Stomach (tissue), 9 donors: Measurements from ENCODE around the gene F2RL2. TPM values are rescaled to one million over a fixed set of nuclear protein-coding genes. Genes with fewer than 3 reads are reported as not detected.
A peak's percentile ranks its signal among the peaks of the same experiment; 100 is the strongest.

Source experiments
- DNase-seq, 2 donors: peaks; one replicate each; pipeline versions ENCODE4 v3.0.0 to v3.0.0-alpha.2; 2013 to 2019
- H3K27ac ChIP-seq, 5 donors: fragments of 200-600 bp in 4 of 5; sonication (generic) in 4 of 5; one replicate each; pipeline ENCODE4 v1.5.1; 2013 to 2019; ENCODE audit warnings: mild to moderate bottlenecking in 1 of 5, moderate library complexity in 1 of 5
- H3K27me3 ChIP-seq, 3 donors: fragments of 200-600 bp; sonication (generic); one replicate each; pipeline ENCODE4 v1.5.1; 2017 to 2019; ENCODE audit warnings: mixed run types in 1 of 3
- H3K36me3 ChIP-seq, 4 donors: fragments of 200-600 bp; sonication (generic); 1 replicate in 3 of 4; 2 replicates in 1 of 4; pipeline ENCODE4 v1.5.1; 2016 to 2019
- H3K4me1 ChIP-seq, 4 donors: fragments of 200-600 bp; sonication (generic); one replicate each; pipeline ENCODE4 v1.5.1; 2016 to 2019
- H3K4me3 ChIP-seq, 4 donors: fragments of 200-600 bp; sonication (generic) in 3 of 4; one replicate each; pipeline ENCODE4 v1.5.1; 2016 to 2019; ENCODE audit warnings: mild to moderate bottlenecking in 1 of 4
- H3K9me3 ChIP-seq, 4 donors: fragments of 200-600 bp; sonication (generic); one replicate each; pipeline ENCODE4 v1.5.1; 2016 to 2019
- CTCF ChIP-seq, 7 experiments: fragments of 450-650 bp in 4 of 7; fragments of 200-600 bp in 3 of 7; sonication (generic) in 3 of 7; IDR thresholded peaks; one replicate each; pipeline ENCODE4 v1.5.1; 2016 to 2019; ENCODE audit warnings: antibody characterized with exemption in 7 of 7, control low read depth in 2 of 7, mild to moderate bottlenecking in 1 of 7
- EP300 ChIP-seq: sonication (generic); formaldehyde crosslinking; IDR thresholded peaks from one replicate; pipeline ENCODE4 v1.6.1; 2017; ENCODE audit warnings: antibody characterized with exemption
- POLR2A ChIP-seq, 4 donors: fragments of 450-650 bp; IDR thresholded peaks; one replicate each; pipeline ENCODE4 v1.6.1; 2016; ENCODE audit warnings: antibody characterized with exemption in 4 of 4, control low read depth in 2 of 4, mild to moderate bottlenecking in 1 of 4, moderate library complexity in 1 of 4
- POLR2AphosphoS5 ChIP-seq, 3 donors: sonication (generic); formaldehyde crosslinking; IDR thresholded peaks; one replicate each; pipeline ENCODE4 v1.6.1; 2016; ENCODE audit warnings: antibody characterized with exemption in 3 of 3
- WGBS, 5 donors: extraction: QIAGEN DNeasy Blood & Tissue Kit in 3 of 5; methylation state at CpG; one replicate each; pipeline versions ENCODE4 v1.1.5 to v1.1.7; 2013 to 2018; 5-methylcytosine and 5-hydroxymethylcytosine counted together
- intact Hi-C: fragments of 100-400 bp; cut with DNase I; formaldehyde crosslinking; loops from one replicate; pipeline ENCODE4 v1.15.1; 2023; ENCODE audit warnings: low total_unique reads
- polyA plus RNA-seq, 3 donors: library from polyadenylated mRNA; stranded (reverse); fragments of 200-250 nt; gene quantifications; one replicate each; pipeline ENCODE4 v1.2.3, GENCODE V29; 2013
- total RNA-seq, 5 donors: library from RNA; depleted of rRNA; stranded (reverse); fragments of >200 nt; gene quantifications; one replicate each; pipeline versions ENCODE4 v1.1.0 to v1.2.3, GENCODE V29; 2014 to 2016
- donor health status: healthy with polysubstance abuse.
- donor health status: Bipolar disorder and iron deficiency.
- donor health status: healthy.

The F2RL2 gene
- total and polyA plus RNA-seq, 8 donors = 0.29 to 4.6 (median 0.81) TPM; not detected in 1

GRCh38 chr5:76637490-76637889 is 14.3 kb upstream of the F2RL2 start:
- Histone ChIP-seq H3K27ac (no peak overlapping the region), H3K4me3 (no peak overlapping the region), H3K4me1 (peaks cover 0 to 13% (median 3%) of the 10 kb centered on the region in 4 donors), H3K36me3 (peaks cover 5 to 13% (median 7%) of the 10 kb centered on the region in 4 donors), H3K27me3 (no peaks in the 10 kb centered on the region), H3K9me3 (no peaks in the 10 kb centered on the region)
- intact Hi-C loops = no loop called here
- TF ChIP-seq POLR2A (IDR thresholded peaks at IDR 0.05) (no peak), EP300 (no peak), POLR2AphosphoS5 (IDR thresholded peaks at IDR 0.05) (no peak), CTCF (IDR thresholded peaks at IDR 0.05) (no peak)
- 37 to 66% (median 59%) methylated on average over 2 of the region's 2 CpGs for WGBS, 5 donors
- no peak for DNase-seq

- H3K4me1 ChIP-seq = peaks cover 0 to 13% (median 3%) of the 10 kb centered on the region in 4 donors
- no peak overlapping the region for H3K4me3 ChIP-seq
- intact Hi-C loops = no loop called here
- 47 to 99% (median 97%) methylated on average over 4 of the region's 4 CpGs for WGBS, 5 donors
- peaks cover 0 to 5% (median 4%) of the 10 kb centered on the region in 4 donors for H3K36me3 ChIP-seq
- H3K9me3 ChIP-seq = no peaks in the 10 kb centered on the region
- no peak for TF ChIP-seq CTCF (IDR thresholded peaks at IDR 0.05)
- TF ChIP-seq EP300 = no peak
- no peak for TF ChIP-seq POLR2A (IDR thresholded peaks at IDR 0.05)
- TF ChIP-seq POLR2AphosphoS5 (IDR thresholded peaks at IDR 0.05) = no peak
- DNase-seq = no peak
- no peak overlapping the region for H3K27ac ChIP-seq
- H3K27me3 ChIP-seq = no peaks in the 10 kb centered on the region
Observed at GRCh38 chr5:76634661-76635060, 11.5 kb upstream of the F2RL2 start.

- no peaks in the 10 kb centered on the region for H3K27me3 ChIP-seq
- no peaks in the 10 kb centered on the region for H3K9me3 ChIP-seq
- TF ChIP-seq POLR2A (IDR thresholded peaks at IDR 0.05) = no peak
- TF ChIP-seq CTCF (IDR thresholded peaks at IDR 0.05) = no peak
- no peak for TF ChIP-seq POLR2AphosphoS5 (IDR thresholded peaks at IDR 0.05)
- TF ChIP-seq EP300 = no peak
- H3K4me3 ChIP-seq = no peak overlapping the region
- H3K36me3 ChIP-seq = peaks cover 0 to 13% (median 10%) of the 10 kb centered on the region in 4 donors
- intact Hi-C loops = no loop called here
- WGBS, 5 donors = 51 to 80% (median 78%) methylated on average over 3 to 6 of the region's 6 CpGs
- H3K4me1 ChIP-seq = peaks cover 0 to 11% (median 2%) of the 10 kb centered on the region in 4 donors
- H3K27ac ChIP-seq = no peak overlapping the region
- DNase-seq = no peak
Observed at GRCh38 chr5:76626738-76627137, 3.5 kb upstream of the F2RL2 start.

GRCh38 chr5:76625087-76625815 is 2.0 kb upstream of the F2RL2 start:
- DNase-seq = peak in 1 of 2 donors; percentile 26
- Histone ChIP-seq H3K36me3 (peaks cover 0 to 13% (median 10%) of the 10 kb centered on the region in 4 donors), H3K4me1 (peaks cover 0 to 11% (median 2%) of the 10 kb centered on the region in 4 donors), H3K27ac (no peak overlapping the region), H3K9me3 (no peaks in the 10 kb centered on the region), H3K27me3 (no peaks in the 10 kb centered on the region), H3K4me3 (no peak overlapping the region)
- intact Hi-C loops = no loop called here
- 55 to 65% (median 59%) methylated on average over 8 of the region's 8 CpGs for WGBS, 5 donors
- TF ChIP-seq POLR2AphosphoS5 (IDR thresholded peaks at IDR 0.05) = no peak
- TF ChIP-seq EP300 = no peak
- TF ChIP-seq CTCF (IDR thresholded peaks at IDR 0.05) = no peak
- no peak for TF ChIP-seq POLR2A (IDR thresholded peaks at IDR 0.05)
